Astrocyte (in vitro differentiated cells and primary cell): Measurements from ENCODE around the gene FIGN. TPM values are rescaled to one million over a fixed set of nuclear protein-coding genes. Genes with fewer than 3 reads are reported as not detected.

Experiments
- DNase-seq: peaks from one replicate; pipeline ENCODE4 v3.0.0-alpha.2; 2010; ENCODE audit warnings: low read depth
- FAIRE-seq: peaks from 2 replicates; lab custom pipeline; 2011; peaks lifted over from hg19 to GRCh38; lab: Jason Lieb, UNC
- H2AFZ ChIP-seq: 2 replicates; pipeline ENCODE4 v1.6.0; 2012; ENCODE audit warnings: low read depth, low read length, inconsistent platforms
- H3K27ac ChIP-seq: 2 replicates; pipeline ENCODE4 v1.5.1; 2011; ENCODE audit warnings: low read depth, low read length, inconsistent platforms
- H3K27me3 ChIP-seq: 2 replicates; pipeline ENCODE4 v1.6.0; 2011; ENCODE audit warnings: low read length, inconsistent platforms; ENCODE audit not compliant: insufficient read depth
- H3K36me3 ChIP-seq: 2 replicates; pipeline ENCODE4 v1.5.1; 2011; ENCODE audit warnings: low read length, inconsistent platforms; ENCODE audit not compliant: insufficient read depth
- H3K4me1 ChIP-seq: 2 replicates; pipeline ENCODE4 v1.5.1; 2011; ENCODE audit warnings: low read length, inconsistent platforms; ENCODE audit not compliant: insufficient read depth
- H3K4me2 ChIP-seq: 2 replicates; pipeline ENCODE4 v1.6.0; 2012; ENCODE audit warnings: low read length, inconsistent platforms
- H3K4me3 ChIP-seq: 2 replicates; pipeline ENCODE4 v1.5.1; 2011; ENCODE audit warnings: low read depth, mild to moderate bottlenecking, low read length, inconsistent platforms; ENCODE audit not compliant: insufficient read depth
- H3K79me2 ChIP-seq: 2 replicates; pipeline ENCODE4 v1.6.0; 2012; ENCODE audit warnings: mild to moderate bottlenecking, low read length, inconsistent platforms; ENCODE audit not compliant: insufficient read depth
- H3K9ac ChIP-seq: 2 replicates; pipeline ENCODE4 v1.6.0; 2012; ENCODE audit warnings: mild to moderate bottlenecking, low read length, inconsistent platforms
- H3K9me3 ChIP-seq: 2 replicates; pipeline ENCODE4 v1.5.1; 2012; ENCODE audit warnings: low read depth, mild to moderate bottlenecking, low read length, inconsistent platforms; ENCODE audit not compliant: insufficient read depth
- H4K20me1 ChIP-seq: 2 replicates; pipeline ENCODE4 v1.6.0; 2012; ENCODE audit warnings: low read length, inconsistent platforms; ENCODE audit not compliant: insufficient read depth
- H3K27ac Mint-ChIP-seq: one replicate; pipeline ENCODE4 v1.8.0; 2021; ENCODE audit warnings: mild to moderate bottlenecking, mixed read lengths; ENCODE audit not compliant: unreplicated experiment
- H3K27me3 Mint-ChIP-seq: one replicate; pipeline ENCODE4 v1.8.0; 2021; ENCODE audit warnings: low read depth, mixed read lengths; ENCODE audit not compliant: unreplicated experiment
- H3K36me3 Mint-ChIP-seq: one replicate; pipeline ENCODE4 v1.8.0; 2021; ENCODE audit warnings: low read depth, mixed read lengths; ENCODE audit not compliant: unreplicated experiment
- H3K4me1 Mint-ChIP-seq: one replicate; pipeline ENCODE4 v1.8.0; 2021; ENCODE audit warnings: low read depth, mixed read lengths; ENCODE audit not compliant: unreplicated experiment
- H3K4me3 Mint-ChIP-seq: one replicate; pipeline ENCODE4 v1.8.0; 2021; ENCODE audit warnings: mild to moderate bottlenecking, moderate library complexity, mixed read lengths; ENCODE audit not compliant: unreplicated experiment
- H3K9me3 Mint-ChIP-seq: one replicate; pipeline ENCODE4 v1.8.0; 2021; ENCODE audit warnings: mild to moderate bottlenecking, mixed read lengths; ENCODE audit not compliant: unreplicated experiment
- EZH2 ChIP-seq: IDR thresholded peaks from 2 replicates; pipeline ENCODE4 v1.6.1; 2012; ENCODE audit warnings: mild to moderate bottlenecking, low read length, inconsistent platforms; ENCODE audit not compliant: insufficient read depth
- total RNA-seq: library from RNA; stranded (reverse); gene quantifications from 2 replicates; pipeline ENCODE4 v1.2.1, GENCODE V29; 2021
- TF ChIP-seq, protein P1 (sequence below): IDR thresholded peaks from 2 replicates; pipeline ENCODE4 v1.5.1; 2011; ENCODE audit warnings: low read depth, mild to moderate bottlenecking, inconsistent platforms, low read length, moderate library complexity; ENCODE audit not compliant: insufficient read depth

The FIGN gene
- total RNA-seq, 1 donor from 2014 or later = 30.3 TPM

DNA sequence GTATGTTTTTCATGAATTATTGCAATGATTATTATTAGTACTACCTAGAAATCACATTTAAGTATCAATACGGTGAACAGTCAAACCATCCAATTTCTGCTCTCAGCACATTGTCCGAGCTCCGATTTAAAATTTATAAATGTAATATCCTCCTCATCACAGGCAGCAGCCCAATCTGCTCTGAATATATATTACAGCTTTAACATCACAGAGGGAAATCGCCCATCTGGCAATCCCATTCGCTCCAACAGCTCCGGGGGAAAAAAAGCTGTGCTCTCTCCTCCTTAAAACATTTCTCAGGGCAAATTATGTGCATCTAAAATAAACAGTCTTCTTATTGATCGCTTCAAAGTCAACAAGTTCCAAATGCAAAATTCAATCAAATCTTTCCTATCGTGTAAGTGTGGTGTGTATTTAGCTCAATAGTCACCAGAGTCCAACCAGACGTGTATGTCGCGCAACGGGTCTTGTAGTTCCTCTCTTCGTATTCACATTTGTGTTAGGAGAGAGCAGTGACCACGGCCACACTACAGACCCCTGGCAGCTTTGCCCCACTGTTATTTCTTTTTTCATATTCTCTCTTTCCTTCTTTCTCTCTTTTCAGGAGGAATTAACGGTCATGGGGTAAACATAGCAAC, 2.4 kb downstream of the FIGN start:
- no peaks in the 10 kb centered on the region for H3K27me3 Mint-ChIP-seq
- Histone ChIP-seq H2AFZ (peak overlapping the region; percentile 73), H3K27ac (peak overlapping the region; percentile 47), H3K4me1 (peaks cover 10% of the 10 kb centered on the region), H3K9me3 (no peaks in the 10 kb centered on the region), H4K20me1 (no peaks in the 10 kb centered on the region), H3K36me3 (no peaks in the 10 kb centered on the region), H3K9ac (peak overlapping the region; percentile 96), H3K4me2 (peak overlapping the region; percentile 93), H3K79me2 (peaks cover 70% of the 10 kb centered on the region), H3K27me3 (no peaks in the 10 kb centered on the region), H3K4me3 (peak overlapping the region; percentile 95)
- H3K4me3 Mint-ChIP-seq = peak overlapping the region; percentile 95
- DNase-seq = no peak
- TF ChIP-seq, protein P1, sequence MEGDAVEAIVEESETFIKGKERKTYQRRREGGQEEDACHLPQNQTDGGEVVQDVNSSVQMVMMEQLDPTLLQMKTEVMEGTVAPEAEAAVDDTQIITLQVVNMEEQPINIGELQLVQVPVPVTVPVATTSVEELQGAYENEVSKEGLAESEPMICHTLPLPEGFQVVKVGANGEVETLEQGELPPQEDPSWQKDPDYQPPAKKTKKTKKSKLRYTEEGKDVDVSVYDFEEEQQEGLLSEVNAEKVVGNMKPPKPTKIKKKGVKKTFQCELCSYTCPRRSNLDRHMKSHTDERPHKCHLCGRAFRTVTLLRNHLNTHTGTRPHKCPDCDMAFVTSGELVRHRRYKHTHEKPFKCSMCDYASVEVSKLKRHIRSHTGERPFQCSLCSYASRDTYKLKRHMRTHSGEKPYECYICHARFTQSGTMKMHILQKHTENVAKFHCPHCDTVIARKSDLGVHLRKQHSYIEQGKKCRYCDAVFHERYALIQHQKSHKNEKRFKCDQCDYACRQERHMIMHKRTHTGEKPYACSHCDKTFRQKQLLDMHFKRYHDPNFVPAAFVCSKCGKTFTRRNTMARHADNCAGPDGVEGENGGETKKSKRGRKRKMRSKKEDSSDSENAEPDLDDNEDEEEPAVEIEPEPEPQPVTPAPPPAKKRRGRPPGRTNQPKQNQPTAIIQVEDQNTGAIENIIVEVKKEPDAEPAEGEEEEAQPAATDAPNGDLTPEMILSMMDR = no peak
- TF ChIP-seq EZH2 = no peak
- H3K4me1 Mint-ChIP-seq = peaks cover 11% of the 10 kb centered on the region
- no peaks in the 10 kb centered on the region for H3K9me3 Mint-ChIP-seq
- FAIRE-seq = no peak
- peaks cover under 1% of the 10 kb centered on the region for H3K36me3 Mint-ChIP-seq
- H3K27ac Mint-ChIP-seq = no peak overlapping the region

DNA sequence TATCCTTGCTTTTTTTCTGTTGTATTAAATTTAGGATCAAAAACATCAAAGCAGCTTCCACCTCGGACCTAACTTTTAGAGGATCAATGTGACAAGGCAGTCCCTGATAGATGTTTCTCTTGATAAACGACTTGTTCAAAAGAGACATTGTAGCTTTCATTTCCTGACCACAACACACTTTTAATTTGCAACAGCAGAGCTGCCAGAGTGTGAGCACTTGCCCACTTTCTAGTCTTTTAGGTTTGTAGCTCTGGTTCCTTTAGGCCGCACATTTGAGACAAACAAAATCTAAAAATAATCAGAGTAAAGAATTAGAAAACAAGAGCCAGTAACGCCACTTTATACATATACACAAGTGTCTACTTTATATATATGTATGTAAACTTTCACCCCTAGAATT, 3.1 kb downstream of the FIGN start:
- Histone ChIP-seq H2AFZ (no peak overlapping the region), H3K36me3 (no peaks in the 10 kb centered on the region), H4K20me1 (no peaks in the 10 kb centered on the region), H3K27me3 (no peaks in the 10 kb centered on the region), H3K9me3 (no peaks in the 10 kb centered on the region), H3K9ac (peak overlapping the region; percentile 96), H3K4me3 (peak overlapping the region; percentile 11), H3K4me1 (peaks cover 10% of the 10 kb centered on the region), H3K79me2 (peaks cover 75% of the 10 kb centered on the region), H3K27ac (no peak overlapping the region), H3K4me2 (peak overlapping the region; percentile 93)
- peak; percentile 49 for DNase-seq
- Mint-ChIP-seq H3K4me1 (peaks cover 11% of the 10 kb centered on the region), H3K4me3 (peak overlapping the region; percentile 95), H3K27ac (peak overlapping the region; percentile 66), H3K27me3 (no peaks in the 10 kb centered on the region), H3K36me3 (peaks cover 2% of the 10 kb centered on the region), H3K9me3 (no peaks in the 10 kb centered on the region)
- TF ChIP-seq, protein P1 = no peak
- no peak for TF ChIP-seq EZH2
- peak; percentile 58 for FAIRE-seq

DNA sequence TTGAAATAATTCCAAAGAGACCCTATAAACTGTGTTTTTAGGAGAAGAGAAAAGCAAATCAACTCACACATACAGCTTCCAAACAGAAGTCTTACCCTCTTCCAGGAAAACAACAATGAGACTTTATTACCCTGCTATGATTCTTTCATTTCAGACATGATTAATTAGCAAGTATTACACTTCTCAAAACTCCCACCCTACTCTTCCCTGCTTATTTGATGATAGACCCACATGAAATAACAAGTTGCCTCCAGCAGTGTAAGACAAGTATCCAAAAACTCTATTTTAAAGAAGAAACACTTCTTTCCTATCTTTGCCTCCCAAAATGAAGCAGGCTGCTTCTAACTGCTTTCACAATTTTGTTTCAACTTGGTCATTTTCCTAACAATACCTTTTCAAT, 4.1 kb downstream of the FIGN start:
- Mint-ChIP-seq H3K4me3 (no peak overlapping the region), H3K27me3 (no peaks in the 10 kb centered on the region), H3K4me1 (peaks cover 11% of the 10 kb centered on the region), H3K36me3 (peaks cover 2% of the 10 kb centered on the region), H3K27ac (peak overlapping the region; percentile 80), H3K9me3 (no peaks in the 10 kb centered on the region)
- TF ChIP-seq EZH2 = no peak
- TF ChIP-seq, protein P1 = no peak
- FAIRE-seq = no peak
- no peaks in the 10 kb centered on the region for H3K36me3 ChIP-seq
- H4K20me1 ChIP-seq = no peaks in the 10 kb centered on the region
- H3K4me3 ChIP-seq = no peak overlapping the region
- peaks cover 85% of the 10 kb centered on the region for H3K79me2 ChIP-seq
- peaks cover 10% of the 10 kb centered on the region for H3K4me1 ChIP-seq
- DNase-seq = no peak
- no peak overlapping the region for H3K9ac ChIP-seq
- H3K9me3 ChIP-seq = no peaks in the 10 kb centered on the region
- no peaks in the 10 kb centered on the region for H3K27me3 ChIP-seq
- no peak overlapping the region for H3K27ac ChIP-seq
- H3K4me2 ChIP-seq = peak overlapping the region; percentile 93
- H2AFZ ChIP-seq = no peak overlapping the region
